Ecto neural progenitor cell (in vitro differentiated cells): ENCODE data around the gene ELN.
"Not testable (repeated sequence)": the region's sequence is repeated elsewhere in the genome, so short reads cannot be mapped to it uniquely, and the experiment has no call there.

Experiments used
- DNase-seq: peaks from one replicate; pipeline ENCODE4 v3.0.0-alpha.2; 2018; ENCODE audit warnings: low spot score

ELN gene

DNA sequence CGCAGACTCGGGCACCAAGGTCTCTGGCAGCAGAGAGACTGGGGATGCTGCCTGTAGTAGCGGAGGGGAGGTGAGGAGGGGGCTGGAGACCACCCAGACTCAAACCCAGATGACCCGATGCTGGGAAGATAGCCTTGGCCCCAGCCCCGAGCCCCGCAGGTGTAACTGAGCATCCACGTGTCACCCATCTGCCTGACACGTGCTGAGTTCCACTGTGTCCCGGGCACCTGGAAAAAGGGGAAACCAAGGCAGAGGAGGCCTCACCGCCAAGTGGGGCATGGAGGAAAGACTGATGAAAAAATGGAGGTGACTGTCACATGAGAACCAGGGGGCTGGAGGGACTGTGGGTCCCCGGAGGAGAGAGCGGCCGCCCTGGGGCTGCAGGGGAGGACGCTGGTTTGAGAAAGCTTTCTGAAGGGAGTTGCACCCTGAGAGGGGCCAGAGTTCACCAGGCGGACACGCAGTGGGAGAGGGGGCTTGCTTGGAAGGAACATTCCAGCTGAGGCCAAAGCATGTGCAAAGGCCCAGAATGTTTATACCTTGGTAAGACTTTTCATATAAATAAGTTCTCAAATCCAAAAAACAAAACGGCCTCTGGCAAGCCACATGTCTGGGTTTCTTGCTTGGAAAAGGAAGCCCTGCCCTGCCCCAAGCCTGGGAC, 27.4 kb upstream of the ELN start:
- peak; percentile 39 for DNase-seq

DNA sequence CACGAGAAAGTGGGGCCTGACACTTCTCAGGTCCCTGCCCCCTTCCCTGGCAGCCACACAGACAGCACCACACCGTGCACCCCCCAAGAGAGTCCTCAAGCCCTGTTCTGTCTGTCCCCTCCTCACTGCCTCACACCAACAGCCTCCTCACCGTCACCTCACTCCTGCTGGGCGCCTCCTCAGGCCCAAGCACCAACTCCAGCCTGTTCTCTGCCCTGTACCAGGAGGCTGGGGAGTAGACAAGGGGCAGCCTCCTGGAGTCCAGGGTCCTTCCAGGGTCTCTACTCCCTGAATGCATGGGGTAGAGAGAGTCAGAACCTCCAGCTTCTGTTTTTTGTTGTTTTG, 26.9 kb upstream of the ELN start:
- peak; percentile 32 for DNase-seq

DNA sequence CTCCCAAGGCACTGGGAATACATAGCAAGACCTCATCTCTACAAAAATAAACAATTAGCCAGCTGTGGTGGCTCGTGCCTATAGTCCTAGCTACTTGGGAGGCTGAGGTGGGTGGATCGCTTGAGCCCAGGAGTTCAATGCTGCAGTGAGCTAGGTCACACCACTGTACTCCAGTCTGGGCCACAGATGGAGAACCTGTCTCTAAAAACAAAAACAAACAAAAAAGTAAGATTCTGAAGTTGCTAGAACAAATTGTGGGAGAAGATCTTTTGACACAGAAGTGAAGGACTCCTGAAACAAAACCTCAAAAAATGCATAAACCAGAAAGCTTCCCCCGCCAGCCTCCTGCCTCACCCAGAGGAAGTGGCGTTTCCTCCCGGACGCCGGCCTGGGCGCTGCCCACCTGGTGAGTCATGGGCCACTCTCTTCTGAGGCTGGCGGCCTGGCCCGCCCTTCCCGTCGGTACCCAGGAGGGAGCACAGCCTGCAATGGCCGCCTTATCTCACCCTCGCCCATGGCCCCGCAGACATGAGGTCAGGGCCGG, 25.4 kb upstream of the ELN start:
- no peak for DNase-seq

DNA sequence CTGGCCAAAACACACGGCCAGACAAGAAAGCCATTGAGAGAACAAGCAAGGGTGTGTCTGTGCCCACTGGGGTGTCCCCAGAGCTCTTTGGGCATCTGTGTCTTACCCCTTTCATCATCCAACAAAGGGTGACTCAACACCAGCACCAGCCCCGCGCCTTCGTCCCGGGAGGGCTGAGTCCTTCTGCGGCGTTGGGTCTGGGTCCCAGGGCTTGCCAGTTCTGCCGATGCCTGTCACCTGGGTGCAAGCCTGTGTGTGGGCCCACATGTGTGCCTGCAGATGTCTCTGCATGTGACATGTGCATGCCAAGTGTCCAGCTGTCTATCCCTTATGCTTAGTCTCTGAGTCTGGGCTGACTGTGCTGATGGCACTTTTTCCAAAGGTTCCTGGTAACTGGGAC, 24.4 kb upstream of the ELN start:
- DNase-seq, result no peak

DNA sequence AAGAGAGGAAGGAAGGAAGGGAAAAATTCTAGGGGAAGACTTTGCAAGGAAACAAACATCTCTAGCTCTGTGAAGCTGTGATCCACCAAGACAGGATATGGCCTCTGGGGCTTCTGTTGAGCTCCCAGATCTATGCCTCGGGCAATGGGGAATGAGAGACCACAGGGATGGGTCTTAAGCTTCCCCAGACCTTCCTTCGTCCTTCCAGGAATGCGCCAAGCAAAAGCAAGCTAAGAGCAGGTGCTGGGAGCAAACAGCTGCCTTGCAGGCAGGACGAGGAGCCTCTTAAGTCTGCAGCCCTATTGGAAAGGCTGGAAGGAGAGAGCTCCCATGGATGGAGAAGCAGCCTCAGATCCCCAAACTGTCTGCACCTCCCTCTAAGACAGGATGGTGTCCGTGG, 21.9 kb upstream of the ELN start:
- no peak for DNase-seq

DNA sequence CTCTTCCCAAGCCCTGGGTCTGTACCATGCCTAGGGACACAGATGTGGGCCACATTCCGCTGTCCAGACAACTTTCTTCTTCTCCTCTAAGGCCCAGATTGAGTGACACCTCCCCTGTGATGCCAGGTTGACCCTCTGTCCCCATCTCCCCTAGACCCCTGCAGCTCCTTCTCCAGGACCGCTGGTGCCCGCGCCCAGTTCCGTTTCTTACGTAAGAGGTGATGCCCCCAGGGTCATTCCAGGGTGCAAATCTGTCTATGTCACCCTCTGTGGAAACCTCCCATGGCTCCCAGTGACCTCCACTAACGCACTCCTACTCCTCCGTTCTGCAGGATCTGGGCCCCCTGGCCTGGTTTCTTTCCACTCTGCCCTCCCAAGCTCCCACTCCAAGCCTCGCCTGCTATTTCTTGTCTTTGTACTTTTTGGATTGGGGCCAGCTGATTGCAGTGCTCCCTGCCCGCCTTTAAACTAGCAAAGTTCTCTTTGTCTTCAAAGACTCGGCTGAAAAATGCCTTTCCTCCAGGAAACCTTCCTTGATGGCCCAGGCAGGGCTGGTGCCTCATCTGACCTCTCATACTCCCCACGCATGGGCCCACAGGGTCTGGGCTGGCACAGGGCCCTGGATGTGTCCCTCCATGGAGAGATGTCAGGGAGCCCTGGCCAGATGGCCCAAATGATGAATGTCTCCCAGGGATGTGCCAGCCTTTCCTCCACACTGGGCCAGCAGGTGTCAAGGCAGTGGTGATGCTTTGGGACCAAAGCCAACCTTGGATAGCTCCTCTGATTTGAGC, 21.3 kb upstream of the ELN start:
- DNase-seq, result no peak

DNA sequence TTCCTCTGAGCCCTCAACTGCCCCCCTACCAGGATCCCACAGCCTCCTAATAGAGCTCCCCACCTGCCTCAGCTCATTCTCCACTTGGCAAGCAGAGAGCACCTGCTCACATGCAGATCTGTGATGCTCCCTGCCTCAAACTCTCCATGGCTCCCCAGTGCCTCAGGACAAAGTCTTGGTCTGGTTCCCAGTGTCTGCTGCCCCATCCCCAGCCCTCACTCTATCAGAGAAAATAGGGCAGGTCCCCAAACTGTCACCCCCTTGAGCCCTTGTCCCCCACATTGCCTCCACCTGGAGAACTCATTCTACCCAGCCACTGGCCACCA, 20.8 kb upstream of the ELN start:
- DNase-seq, result no peak

DNA sequence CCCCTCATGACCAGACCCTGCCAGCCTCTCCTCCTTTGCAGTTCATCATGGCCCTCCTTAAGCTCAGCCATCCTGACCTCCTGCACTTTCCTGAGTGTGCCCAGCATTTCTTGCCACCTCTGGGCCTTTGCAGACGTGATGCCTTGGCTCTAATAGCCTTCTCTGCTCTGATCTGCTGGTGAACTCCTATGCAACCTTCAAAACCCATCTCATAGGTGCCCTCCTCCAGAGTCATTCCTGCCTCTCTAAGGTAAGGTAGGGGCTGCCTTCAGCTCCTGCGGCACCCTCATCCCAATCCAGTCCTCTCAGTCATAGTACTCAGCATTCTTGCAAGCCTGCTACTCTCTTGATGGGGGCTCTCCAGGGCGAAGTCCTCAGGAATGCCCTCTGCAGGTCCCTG, 19.3 kb upstream of the ELN start:
- no peak for DNase-seq

DNA sequence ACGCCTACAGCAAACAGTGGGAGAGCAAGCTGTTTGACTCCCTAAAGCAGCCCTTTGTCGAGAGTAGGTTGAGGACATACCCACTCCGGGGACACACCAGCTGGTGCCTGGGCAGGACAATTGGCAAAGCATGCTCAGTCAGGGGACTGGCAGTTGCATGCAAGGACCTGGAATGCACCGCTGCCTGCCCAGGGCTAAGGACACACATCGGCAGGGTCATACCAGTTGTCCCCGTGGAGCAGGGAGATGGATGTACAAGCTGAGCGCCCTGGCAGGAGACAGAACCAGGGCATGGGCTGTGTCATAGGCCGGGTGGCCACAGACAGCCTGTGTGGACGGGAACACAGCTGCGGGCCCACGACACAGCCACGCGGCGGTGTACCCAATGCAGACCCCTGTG, 18.3 kb upstream of the ELN start:
- DNase-seq, result no peak

DNA sequence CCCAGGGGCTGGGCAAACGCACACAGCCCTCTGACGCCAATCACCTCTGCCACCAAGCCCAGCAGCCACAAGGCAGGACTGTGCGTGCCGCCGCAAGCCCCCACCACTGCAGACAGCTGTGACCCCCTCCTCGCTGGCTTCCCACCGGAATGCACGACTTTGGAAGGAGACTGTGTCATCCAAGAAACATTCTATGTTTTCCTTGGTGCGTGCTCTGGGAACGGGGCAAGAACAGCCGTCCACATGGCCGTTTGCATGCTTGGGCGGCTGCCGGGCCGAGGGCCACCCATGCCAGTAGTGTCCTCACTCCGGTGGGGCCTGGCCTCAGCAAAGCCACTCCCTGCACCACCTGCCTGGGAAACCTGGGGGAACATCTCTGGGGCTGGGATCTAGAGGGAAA, 17.6 kb upstream of the ELN start:
- peak; percentile 38 for DNase-seq

DNA sequence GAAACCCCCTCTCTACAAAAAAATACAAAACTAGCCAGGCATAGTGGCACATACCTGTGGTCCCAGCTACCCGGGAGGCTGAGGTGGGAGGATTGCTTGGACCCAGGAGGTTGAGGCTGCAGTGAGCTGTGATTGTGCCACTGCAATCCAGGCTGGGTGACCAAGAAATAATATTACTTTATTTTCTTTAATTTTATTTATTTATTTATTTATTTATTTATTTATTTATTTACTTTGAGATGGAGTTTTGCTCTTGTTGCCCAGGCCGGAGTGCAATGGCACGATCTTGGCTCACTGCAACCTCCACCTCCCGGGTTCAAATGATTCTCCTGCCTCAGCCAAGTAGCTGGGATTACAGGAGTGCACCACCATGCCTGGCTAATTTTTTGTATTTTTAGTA, 16.6 kb upstream of the ELN start:
- DNase-seq, result not testable (repeated sequence)

DNA sequence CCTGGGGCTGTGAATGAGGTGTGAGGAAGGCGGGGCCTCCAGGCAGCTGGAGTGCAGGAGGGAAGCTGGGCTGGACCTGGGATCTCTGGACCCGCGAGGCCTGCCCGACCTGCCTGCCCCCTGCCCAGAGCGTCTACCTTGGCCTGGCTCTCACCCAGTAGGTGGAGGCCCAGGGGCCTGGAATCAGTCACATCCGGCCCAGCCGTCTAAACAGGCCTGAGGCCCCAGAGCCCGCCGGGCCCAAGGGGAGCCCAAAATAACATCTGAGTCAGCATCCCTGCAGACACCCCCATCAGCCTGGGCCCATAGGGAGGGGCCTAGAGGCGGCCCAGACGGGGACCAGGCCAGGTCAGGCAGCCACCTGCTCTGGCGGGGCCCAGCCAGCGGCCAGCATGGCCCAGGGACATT, 15.1 kb upstream of the ELN start:
- peak; percentile 43 for DNase-seq

DNA sequence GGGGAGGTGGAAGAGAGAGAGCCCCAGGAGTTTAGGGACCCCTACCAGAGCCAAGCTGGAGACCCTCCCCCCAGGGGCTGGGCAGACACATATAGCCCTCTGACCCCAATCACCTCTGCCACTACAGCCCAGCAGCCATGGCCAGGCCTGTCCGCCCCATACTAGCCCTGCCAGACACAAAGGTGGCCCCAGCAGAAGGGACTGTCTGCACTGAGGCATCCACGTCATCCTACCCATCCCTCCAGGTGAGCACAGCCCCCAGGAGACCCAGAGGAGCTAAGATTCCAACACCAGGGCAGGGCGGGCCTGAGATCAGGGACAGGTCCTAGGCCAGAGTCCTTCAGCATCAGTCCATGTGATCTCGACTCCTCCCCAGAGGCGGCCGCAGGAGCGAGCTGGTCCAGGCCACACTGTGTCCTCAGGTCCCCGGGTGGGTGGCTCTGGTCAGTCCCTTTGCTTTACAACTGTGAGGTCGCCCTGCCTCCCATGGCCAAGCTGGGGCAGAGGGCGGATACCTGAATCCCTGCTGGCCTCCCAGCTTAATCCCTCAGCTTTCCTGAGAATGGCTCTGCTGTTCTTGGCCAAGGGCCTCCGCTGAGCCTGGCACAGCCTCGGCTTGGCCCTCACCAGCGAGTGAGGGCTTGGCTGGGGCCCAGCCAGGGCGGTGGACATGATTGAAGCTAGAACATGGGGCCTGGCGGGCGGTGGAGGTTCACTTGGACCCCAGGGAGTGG, 14.3 kb upstream of the ELN start:
- DNase-seq, result peak; percentile 54

DNA sequence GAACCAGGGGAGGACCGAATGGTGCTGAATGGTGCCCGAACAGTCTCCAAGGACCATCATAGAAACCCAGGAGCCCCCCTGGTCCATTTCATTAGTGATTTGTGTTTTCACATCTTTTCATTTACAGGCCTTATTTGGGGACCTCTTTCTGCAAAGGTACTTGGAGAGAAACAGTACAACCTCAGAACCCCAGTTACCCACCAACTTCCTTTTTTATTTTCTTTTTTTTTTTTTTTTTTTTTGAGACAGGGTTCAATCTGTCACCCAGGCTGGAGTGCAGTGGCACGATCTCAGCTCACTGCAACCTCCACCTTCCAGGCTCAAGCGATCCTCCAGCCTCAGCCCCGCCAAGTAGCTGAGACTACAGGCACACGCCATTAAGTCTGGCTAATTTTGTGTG, 13.0 kb upstream of the ELN start:
- no peak for DNase-seq

DNA sequence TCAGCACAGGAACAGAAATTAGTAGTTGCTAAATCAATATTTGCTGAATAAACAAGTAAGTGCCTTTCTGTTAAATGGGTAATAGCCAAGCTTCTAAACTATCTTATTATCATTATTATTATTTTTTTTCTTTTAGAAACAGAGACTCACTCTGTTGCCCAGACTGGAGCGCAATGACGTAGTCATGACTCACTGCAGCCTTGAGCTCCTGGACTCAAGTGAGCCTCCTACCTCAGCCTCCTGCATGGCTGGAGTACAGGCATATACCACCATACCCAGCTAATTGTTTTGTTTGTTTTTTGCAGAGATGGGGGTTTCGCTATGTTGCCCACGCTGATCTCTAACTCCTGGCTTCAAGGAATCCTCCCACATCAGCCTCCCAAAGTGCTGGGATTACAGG, 12.3 kb upstream of the ELN start:
- DNase-seq, result no peak

DNA sequence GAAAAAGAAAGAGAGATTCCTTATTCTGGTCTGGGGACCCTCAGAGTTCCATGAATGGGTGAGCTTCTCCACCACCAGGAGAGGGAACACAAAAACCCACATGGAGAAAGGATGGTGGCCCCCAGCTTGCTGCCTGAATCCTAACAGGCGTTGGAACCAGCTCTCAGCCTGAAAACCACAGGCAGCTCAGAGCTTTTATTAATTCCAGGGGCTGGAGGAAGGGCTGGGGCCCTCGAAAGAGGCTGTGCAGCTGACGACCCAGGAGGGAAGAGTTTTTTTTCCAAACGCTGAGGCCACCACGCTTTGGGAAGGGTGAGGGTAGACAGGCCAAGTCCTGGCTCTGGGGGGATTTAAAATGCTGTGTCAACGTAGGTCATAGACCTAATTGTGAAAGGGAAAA, 10.8 kb upstream of the ELN start:
- DNase-seq, result no peak

DNA sequence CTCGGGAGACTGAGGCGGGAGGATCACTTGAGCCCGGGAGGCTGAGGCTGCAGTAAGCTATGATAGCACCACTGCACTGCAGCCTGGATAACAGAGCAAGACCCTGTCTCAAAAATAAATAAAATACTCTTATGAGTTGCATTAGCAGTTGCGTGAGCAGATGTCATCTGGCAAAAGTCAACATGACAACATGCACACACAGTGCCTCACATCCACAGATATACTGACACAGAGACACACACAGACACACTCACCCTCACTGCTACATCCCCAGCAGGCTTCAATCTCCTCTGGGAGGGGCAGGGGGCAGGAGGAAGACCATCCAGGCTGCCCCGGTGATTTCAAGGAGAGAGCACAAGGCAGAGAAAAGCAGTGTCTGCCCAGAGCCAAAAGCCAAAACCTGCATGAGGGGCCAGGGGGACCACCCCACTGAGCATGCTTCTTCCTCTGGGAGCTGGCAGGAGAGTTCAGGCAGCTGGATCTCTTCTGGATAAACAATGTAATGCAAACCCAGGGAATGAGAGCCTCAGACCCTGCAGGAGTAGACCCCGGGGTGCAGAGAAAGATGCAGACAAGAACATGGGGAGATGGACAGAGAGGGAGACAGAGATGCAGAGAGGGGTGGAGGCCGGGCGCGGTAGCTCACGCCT, 9.6 kb upstream of the ELN start:
- no peak for DNase-seq

DNA sequence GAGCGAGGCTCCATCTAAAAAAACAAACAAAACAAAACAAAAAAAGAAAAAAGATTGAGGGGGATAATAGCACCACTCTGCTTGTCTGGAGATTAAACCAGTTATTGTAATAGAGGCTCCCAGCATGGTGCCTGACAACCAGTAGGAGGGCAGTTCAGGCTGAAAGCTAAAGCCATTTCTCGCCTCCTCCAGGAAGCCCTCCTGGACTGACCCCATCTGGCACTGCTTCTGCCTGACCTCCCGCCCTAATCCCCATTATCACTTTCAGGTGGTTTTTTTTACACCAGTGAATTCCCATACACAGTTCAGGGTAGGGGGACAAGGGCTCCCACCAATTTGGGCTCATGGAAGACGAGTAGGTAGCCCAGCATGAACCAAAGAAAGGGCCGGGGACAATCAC, 8.8 kb upstream of the ELN start:
- no peak for DNase-seq

DNA sequence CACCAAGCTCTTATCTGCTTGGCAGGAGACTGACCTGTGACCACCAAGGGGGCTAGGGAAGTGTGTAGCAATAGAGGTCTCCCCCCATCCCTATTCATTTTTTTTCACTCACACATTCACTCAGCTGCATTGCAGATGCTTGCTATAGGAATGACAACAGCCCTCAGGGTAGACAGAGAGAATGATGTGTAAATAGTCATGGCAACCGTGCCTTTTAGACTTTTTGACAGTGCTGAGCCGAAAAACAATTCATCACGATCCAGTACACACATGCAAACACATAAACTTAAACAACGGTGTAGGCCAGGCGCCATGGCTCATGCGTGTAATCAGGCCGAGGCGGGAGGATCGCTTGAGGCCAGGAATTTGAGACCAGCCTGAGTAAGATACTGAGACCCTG, 7.6 kb upstream of the ELN start:
- no peak for DNase-seq

DNA sequence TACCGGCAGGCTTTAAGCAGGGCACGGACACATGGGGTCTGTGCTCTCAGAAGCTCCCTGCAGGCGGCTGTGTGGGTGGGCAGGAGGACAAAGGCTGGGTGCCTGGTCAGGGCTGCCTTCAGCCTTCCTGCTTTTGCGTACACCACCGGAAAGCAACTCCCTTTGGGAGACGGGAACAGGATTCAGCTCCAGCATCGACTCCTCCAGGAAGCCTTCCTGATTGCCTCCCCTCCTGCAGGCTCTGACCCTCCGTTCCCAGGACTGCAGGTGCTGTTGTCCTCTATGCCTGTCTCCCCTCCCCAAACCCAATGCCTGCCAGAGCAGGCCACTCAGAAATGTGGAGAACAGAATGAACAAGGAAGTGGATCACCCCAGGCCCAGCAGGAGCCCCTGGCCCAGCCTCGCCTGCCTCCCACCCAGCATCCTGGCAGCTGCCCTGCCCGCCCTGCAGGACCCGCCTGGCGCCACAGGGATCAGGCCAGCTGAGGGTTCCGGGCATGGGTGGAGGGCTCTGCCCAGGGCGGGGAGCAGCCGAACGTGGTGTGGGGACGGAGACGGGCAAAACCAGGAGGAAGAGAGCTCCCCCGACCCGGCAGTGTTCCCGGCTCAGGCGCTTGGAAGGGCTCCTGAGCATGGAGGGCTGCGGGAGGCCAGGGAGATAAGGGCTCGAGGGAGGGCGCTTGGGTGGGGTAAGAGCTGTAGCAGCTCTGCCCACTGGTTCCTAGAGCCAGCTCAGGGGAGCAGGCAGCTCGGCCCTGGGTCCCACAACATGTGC, 6.2 kb upstream of the ELN start:
- DNase-seq, result no peak

DNA sequence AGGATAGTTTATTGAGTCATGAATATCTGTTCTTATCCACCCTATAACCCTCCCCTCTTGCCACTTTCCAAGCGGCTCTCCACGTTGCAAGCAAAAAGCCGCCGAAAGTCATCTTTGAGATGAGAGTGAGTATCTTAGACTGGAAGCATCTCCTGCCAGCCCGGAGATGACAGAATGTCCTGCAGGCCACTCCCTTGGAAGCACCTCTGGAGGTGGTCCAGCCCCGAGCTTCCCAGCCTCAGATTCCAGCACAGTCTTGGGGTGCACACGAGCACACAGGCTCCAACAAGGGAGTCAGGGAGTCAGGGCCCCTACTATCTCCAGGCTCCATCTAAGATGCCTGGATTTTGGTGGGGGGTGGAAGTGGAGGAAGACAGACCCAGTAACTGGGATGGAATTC, 5.5 kb upstream of the ELN start:
- no peak for DNase-seq

DNA sequence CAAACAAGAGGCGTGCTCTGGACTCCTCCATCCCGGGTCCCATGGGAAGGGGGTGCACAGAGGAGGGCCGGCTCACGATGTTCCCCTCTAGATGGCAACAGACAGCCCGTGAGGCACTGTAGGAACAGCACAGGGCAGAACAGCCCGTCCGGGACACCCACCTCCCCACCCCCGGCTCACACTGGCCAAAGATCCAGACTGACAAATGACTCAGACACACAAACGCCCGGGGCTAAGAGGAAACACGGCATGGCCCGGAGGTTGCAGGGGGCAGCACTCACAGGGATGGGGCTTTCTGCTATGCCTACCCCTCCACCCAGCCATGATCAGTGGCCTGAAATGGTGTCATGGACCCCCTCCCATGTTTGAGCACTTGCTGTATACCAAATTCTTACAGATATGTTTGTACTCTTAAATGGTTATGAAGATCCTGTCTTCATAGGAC, 4.9 kb upstream of the ELN start:
- DNase-seq, result no peak
